ENCODE data around the gene DERL3.

The DERL3 gene

DNA sequence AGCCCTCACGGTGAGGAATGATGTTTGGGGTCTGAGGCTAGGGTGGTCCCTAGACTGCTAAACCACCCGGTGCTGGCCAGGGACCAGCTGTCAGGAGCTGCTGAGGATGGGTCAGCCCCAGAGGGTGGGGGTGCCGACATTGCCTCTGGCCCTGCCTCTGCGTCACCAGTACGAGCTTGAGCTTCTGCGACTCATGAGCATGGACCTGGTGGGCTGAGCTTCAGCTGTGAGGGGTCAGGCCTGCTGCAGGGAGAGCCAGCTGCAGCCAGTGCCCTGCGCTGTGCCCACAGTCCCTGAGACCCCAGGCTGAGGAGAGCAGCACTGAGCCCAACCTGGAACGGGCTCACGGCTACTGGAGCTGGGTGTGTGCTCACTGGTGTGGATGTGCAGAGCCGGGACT lies 7.0 kb downstream of the DERL3 start:
- in situ Hi-C loops (cut with MboI; ENCODE audit: low sequenced_read_pairs, unreplicated experiment): no loop called here
- TF ChIP-seq, protein P1, sequence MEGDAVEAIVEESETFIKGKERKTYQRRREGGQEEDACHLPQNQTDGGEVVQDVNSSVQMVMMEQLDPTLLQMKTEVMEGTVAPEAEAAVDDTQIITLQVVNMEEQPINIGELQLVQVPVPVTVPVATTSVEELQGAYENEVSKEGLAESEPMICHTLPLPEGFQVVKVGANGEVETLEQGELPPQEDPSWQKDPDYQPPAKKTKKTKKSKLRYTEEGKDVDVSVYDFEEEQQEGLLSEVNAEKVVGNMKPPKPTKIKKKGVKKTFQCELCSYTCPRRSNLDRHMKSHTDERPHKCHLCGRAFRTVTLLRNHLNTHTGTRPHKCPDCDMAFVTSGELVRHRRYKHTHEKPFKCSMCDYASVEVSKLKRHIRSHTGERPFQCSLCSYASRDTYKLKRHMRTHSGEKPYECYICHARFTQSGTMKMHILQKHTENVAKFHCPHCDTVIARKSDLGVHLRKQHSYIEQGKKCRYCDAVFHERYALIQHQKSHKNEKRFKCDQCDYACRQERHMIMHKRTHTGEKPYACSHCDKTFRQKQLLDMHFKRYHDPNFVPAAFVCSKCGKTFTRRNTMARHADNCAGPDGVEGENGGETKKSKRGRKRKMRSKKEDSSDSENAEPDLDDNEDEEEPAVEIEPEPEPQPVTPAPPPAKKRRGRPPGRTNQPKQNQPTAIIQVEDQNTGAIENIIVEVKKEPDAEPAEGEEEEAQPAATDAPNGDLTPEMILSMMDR (IDR thresholded peaks at IDR 0.05; ENCODE audit: borderline replicate concordance, control extremely low read depth, extremely low read depth, insufficient read depth, missing control alignments): no peak
- no peak for DNase-seq (ENCODE audit: low spot score)

DNA sequence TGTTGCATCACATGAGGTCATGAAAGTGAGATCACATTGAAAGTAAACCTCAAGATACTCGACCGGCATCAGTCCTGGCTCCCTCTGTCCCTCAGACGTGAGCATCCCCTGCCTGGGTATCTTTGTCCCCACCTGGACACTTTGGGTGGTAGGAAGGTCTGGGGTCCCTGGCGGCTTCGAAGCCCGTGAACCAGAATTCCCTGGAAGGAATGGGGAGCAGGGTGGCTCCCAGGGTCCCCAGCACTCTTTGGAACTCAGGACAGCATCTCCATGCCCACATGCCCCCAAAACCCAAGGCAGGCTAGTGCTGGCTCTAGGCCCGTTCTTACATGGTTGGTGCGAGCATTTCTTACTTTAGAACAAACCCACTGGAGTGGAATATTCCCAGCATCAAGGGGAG lies 7.5 kb downstream of the DERL3 start:
- no peak for DNase-seq (ENCODE audit: low spot score)
- TF ChIP-seq, protein P1 (IDR thresholded peaks at IDR 0.05; ENCODE audit: borderline replicate concordance, control extremely low read depth, extremely low read depth, insufficient read depth, missing control alignments): no peak
- in situ Hi-C loops (cut with MboI; ENCODE audit: low sequenced_read_pairs, unreplicated experiment): no loop called here

DNA sequence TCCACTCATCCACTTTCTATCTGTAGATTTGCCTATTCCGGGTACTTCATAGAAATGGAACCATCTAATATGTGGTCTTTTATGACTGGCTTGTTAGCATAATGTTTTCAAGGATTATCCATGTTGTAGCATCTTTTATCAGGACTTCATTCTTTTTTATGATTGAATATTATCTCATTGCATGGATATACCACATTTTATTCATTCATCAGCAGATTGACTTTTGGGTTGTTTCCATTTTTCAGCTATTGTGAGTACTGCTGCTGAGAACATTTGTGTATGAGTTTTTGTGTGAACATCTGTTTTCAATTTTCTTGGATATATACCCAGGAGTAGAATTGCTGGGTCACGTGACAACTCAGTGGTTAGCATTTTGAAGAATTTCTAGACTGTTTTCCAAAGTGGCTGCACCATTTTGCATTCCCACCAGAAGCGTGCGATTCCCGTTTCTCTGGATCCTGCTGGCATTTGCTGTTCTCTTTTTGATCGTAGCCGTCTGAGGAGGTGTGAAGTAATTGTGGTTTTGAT lies 8.9 kb downstream of the DERL3 start:
- in situ Hi-C loops (cut with MboI; ENCODE audit: low sequenced_read_pairs, unreplicated experiment): no loop called here

DNA sequence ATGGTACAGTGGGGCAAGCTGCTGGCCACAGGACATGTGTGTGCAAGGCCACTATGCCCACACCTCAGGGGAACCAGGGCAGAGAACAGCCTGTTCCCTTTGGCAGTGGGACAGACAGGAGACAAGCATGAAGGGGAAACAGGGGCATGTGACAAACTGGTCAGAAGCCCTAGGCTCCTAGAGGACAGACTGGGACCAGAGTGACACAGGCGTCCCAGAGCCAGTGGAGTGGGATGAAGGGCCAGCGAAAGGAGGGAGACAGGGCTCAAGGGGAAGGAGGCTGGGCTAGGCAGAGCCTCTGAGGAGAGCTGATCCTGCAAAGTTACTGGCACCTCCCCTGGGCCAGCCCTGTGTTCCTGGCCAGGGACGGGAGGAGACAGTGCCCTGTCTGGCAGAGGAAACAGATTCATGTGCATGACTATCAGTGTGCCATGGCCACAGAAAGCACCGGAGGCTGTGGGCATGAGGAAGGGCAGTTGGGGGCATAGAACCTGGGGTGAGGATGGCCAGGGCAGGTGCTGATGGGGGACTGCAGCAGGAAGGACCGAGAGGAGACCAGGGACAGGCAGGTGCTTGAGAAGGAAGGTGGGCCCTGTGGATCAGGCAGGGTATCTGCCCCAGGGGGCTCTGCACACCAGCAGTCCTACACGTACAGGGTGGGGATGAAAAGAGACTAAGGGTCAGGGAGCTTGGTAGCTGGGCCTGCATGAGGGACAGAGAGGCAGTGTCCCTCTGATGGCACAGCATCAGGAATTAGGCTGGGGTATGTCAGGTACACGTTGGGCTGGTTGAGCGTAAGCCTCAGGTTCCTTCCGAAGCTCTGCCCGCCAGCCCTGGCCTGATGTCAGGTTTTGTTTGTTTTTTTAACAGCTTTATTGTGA lies 9.8 kb downstream of the DERL3 start:
- TF ChIP-seq, protein P1 (IDR thresholded peaks at IDR 0.05; ENCODE audit: borderline replicate concordance, control extremely low read depth, extremely low read depth, insufficient read depth, missing control alignments): no peak
- in situ Hi-C loops (cut with MboI; ENCODE audit: low sequenced_read_pairs, unreplicated experiment): no loop called here
- DNase-seq (ENCODE audit: low spot score): no peak

More for the DNA sequence above, 8.9 kb downstream of the DERL3 start:
- TF ChIP-seq, protein P1 (IDR thresholded peaks at IDR 0.05; ENCODE audit: borderline replicate concordance, control extremely low read depth, extremely low read depth, insufficient read depth, missing control alignments): no peak
- no peak for DNase-seq (ENCODE audit: low spot score)

DNA sequence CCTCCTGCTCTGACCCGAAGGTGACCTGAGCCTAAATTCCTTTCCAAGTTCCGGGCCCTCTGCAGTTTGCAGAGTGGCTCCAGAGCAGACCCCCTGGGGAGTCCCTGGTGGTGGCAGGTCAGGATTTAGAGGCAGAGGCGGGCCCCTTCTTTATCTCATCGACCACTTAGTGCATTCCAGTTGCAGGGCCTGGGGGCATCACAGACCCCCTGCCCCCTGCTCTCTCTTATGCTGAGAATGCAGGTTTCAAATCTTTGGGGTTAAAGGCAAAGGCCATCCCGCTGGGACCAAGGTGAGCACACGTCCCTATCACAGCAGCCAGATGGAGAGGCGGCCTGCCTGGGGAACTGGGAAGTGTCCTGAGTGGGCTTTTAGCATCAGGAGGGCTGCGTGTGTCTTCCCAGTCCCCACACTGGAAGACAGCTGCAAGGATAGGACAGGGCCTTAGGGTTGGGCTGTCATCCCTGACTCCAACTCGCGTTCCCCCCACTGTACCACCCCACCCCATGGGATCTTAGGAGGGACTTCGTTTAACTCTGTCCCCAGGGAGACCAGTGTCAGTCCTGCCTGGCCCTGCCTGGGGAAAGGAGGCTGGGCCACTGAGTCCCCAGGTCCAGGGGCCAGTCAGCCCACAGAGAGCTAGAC lies 11.3 kb downstream of the DERL3 start:
- in situ Hi-C loops (cut with MboI; ENCODE audit: low sequenced_read_pairs, unreplicated experiment): no loop called here
- TF ChIP-seq, protein P1 (IDR thresholded peaks at IDR 0.05; ENCODE audit: borderline replicate concordance, control extremely low read depth, extremely low read depth, insufficient read depth, missing control alignments): no peak

DNA sequence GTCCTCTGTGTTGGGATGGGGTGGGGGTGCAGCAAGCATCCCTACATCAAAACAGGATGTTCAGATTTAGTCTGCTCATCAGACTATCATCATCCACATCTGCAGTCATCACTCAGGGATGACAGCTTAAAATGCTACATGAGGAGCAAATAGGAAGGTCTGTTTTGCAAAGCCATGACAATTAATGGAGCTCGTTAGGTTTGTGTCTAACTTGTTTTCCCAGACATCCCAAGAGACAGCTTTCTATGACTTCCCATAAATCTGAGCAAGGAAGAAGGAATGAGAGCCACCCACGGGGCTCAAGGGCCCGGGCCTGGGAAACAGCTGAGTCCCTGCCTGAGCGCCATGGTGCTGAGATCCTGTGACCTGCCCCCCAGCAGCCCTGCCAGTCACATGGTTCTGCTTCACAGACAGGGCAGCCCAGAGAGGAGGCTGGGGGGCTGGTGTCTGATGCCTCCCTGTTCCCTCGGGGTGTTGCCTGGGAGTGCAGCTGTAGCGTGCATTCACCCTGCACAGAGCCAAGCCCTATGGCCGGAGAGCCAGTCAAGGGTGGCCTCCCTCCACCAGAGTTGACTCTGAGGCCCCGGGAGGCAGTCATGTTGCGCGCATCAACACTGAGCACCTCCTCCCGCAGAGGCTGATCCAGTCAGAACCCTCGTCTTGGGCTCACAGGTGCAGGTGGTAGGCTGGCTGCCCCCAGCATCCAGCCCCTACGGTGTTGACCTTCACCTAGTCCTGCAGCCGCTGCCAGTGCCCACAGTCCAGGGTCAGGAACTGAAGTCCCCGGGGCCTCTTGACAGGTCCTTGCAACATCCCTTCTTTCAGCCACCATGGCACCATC lies 12.1 kb downstream of the DERL3 start:
- in situ Hi-C loops (cut with MboI; ENCODE audit: low sequenced_read_pairs, unreplicated experiment): no loop called here
- no peak for DNase-seq (ENCODE audit: low spot score)
- TF ChIP-seq, protein P1 (IDR thresholded peaks at IDR 0.05; ENCODE audit: borderline replicate concordance, control extremely low read depth, extremely low read depth, insufficient read depth, missing control alignments): no peak

More for the DNA sequence above, 11.3 kb downstream of the DERL3 start:
- no peak for DNase-seq (ENCODE audit: low spot score)

Data from GM13976 (cell line).